Colon (tissue), 2 donors: Measurements from ENCODE around the gene AP1M1.
"Not testable (repeated sequence)": the region's sequence is repeated elsewhere in the genome, so short reads cannot be mapped to it uniquely, and the experiment has no call there.

Experiments used
- FAIRE-seq: peaks from 2 replicates; lab custom pipeline; 2012; peaks lifted over from hg19 to GRCh38; lab: Jason Lieb, UNC
- donor health status: control.
- donor health status: control.

Gene AP1M1

GRCh38 chr19:16261584-16262368 is 64.1 kb downstream of the AP1M1 start:
- FAIRE-seq = no peak

GRCh38 chr19:16262618-16263017 is 64.9 kb downstream of the AP1M1 start:
- FAIRE-seq = no peak

- no peak for FAIRE-seq
These were observed 65.5 kb downstream of the AP1M1 start for GRCh38 chr19:16263141-16263761.

GRCh38 chr19:16265205-16265604 is 67.5 kb downstream of the AP1M1 start:
- no peak for FAIRE-seq

- no peak for FAIRE-seq
These were observed 68.3 kb downstream of the AP1M1 start for GRCh38 chr19:16265890-16266585.

- FAIRE-seq = no peak
These were observed 68.9 kb downstream of the AP1M1 start for GRCh38 chr19:16266586-16266942.

GRCh38 chr19:16268676-16269319 is 71.1 kb downstream of the AP1M1 start:
- FAIRE-seq = no peak

GRCh38 chr19:16272945-16273344 is 75.2 kb downstream of the AP1M1 start:
- no peak for FAIRE-seq

GRCh38 chr19:16274447-16274846 is 76.7 kb downstream of the AP1M1 start:
- no peak for FAIRE-seq

GRCh38 chr19:16280306-16280705 is 82.6 kb downstream of the AP1M1 start:
- FAIRE-seq = no peak

- FAIRE-seq = no peak
These were observed 84.0 kb downstream of the AP1M1 start for GRCh38 chr19:16281743-16282142.

GRCh38 chr19:16283210-16284061 is 85.7 kb downstream of the AP1M1 start:
- FAIRE-seq = no peak

- no peak for FAIRE-seq
These were observed 86.8 kb downstream of the AP1M1 start for GRCh38 chr19:16284505-16284904.

- FAIRE-seq = not testable (repeated sequence)
These were observed 87.4 kb downstream of the AP1M1 start for GRCh38 chr19:16285079-16285478.

GRCh38 chr19:16285769-16286498 is 88.2 kb downstream of the AP1M1 start:
- no peak for FAIRE-seq

- FAIRE-seq = no peak
These were observed 90.8 kb downstream of the AP1M1 start for GRCh38 chr19:16288544-16288943.

- FAIRE-seq = no peak
These were observed 91.9 kb downstream of the AP1M1 start for GRCh38 chr19:16289594-16289993.

- FAIRE-seq = no peak
These were observed 93.0 kb downstream of the AP1M1 start for GRCh38 chr19:16290692-16291091.

- FAIRE-seq = no peak
These were observed 95.7 kb downstream of the AP1M1 start for GRCh38 chr19:16293118-16294091.

- FAIRE-seq = no peak
These were observed 97.3 kb downstream of the AP1M1 start for GRCh38 chr19:16295057-16295456.
